Ectodermal cell (in vitro differentiated cells): ENCODE measurements around the gene PRG2.
A peak's percentile ranks its signal among the peaks of the same experiment; 100 is the strongest.

Source experiments
- H3K27ac ChIP-seq: 2 replicates; pipeline ENCODE4 v1.7.0; 2013; ENCODE audit warnings: mild to moderate bottlenecking, low read depth, low read length; ENCODE audit not compliant: insufficient read depth, poor library complexity, severe bottlenecking
- H3K27me3 ChIP-seq: 2 replicates; pipeline ENCODE4 v1.7.0; 2013; ENCODE audit warnings: mild to moderate bottlenecking, low read length; ENCODE audit not compliant: insufficient read depth, control insufficient read depth, poor library complexity, severe bottlenecking
- H3K36me3 ChIP-seq: one replicate; pipeline ENCODE4 v1.7.0; 2013; ENCODE audit warnings: low read length; ENCODE audit not compliant: control insufficient read depth, insufficient read depth
- H3K4me1 ChIP-seq: one replicate; pipeline ENCODE4 v1.7.0; 2013; ENCODE audit warnings: low read length; ENCODE audit not compliant: control insufficient read depth, insufficient read depth
- H3K4me3 ChIP-seq: 2 replicates; pipeline ENCODE4 v1.7.0; 2013; ENCODE audit warnings: low read depth, low read length, control low read depth; ENCODE audit not compliant: insufficient read depth
- H3K9me3 ChIP-seq: 2 replicates; pipeline ENCODE4 v1.7.0; 2013; ENCODE audit warnings: mild to moderate bottlenecking, low read length, moderate library complexity; ENCODE audit not compliant: control insufficient read depth
- WGBS, 2 experiments: methylation state at CpG; one replicate each; pipeline ENCODE4 v1.1.7; 2013; ENCODE audit warnings: missing lambda C conversion rate in 2 of 2; 5-methylcytosine and 5-hydroxymethylcytosine counted together

The PRG2 gene

GRCh38 chr11:57359396-57359795, 31.1 kb downstream of the PRG2 start:
- Histone ChIP-seq H3K4me3 (no peak overlapping the region), H3K27ac (no peak overlapping the region), H3K4me1 (peaks cover 10% of the 10 kb centered on the region), H3K27me3 (no peaks in the 10 kb centered on the region), H3K36me3 (no peaks in the 10 kb centered on the region), H3K9me3 (no peaks in the 10 kb centered on the region)
- 87% methylated on average over 5 of the region's 5 CpGs for WGBS, 2 experiments

- peaks cover 14% of the 10 kb centered on the region for H3K4me1 ChIP-seq
- no peaks in the 10 kb centered on the region for H3K27me3 ChIP-seq
- H3K36me3 ChIP-seq: no peaks in the 10 kb centered on the region
- H3K9me3 ChIP-seq: no peaks in the 10 kb centered on the region
- H3K4me3 ChIP-seq: no peak overlapping the region
- no peak overlapping the region for H3K27ac ChIP-seq
- 61 to 72% methylated on average over 9 of the region's 9 CpGs for WGBS, 2 experiments
These were observed 31.5 kb downstream of the PRG2 start for GRCh38 chr11:57358991-57359390.

GRCh38 chr11:57358543-57358961, 31.9 kb downstream of the PRG2 start:
- 87 to 92% methylated on average over 9 of the region's 9 CpGs for WGBS, 2 experiments
- Histone ChIP-seq H3K27ac (no peak overlapping the region), H3K4me1 (peaks cover 18% of the 10 kb centered on the region), H3K4me3 (no peak overlapping the region), H3K27me3 (no peaks in the 10 kb centered on the region), H3K36me3 (no peaks in the 10 kb centered on the region), H3K9me3 (no peaks in the 10 kb centered on the region)

GRCh38 chr11:57357856-57358255, 32.6 kb downstream of the PRG2 start:
- WGBS, 2 experiments: 84 to 86% methylated on average over 6 of the region's 6 CpGs
- H3K36me3 ChIP-seq: no peaks in the 10 kb centered on the region
- H3K4me3 ChIP-seq: no peak overlapping the region
- peaks cover 25% of the 10 kb centered on the region for H3K4me1 ChIP-seq
- no peaks in the 10 kb centered on the region for H3K9me3 ChIP-seq
- H3K27me3 ChIP-seq: no peaks in the 10 kb centered on the region
- H3K27ac ChIP-seq: no peak overlapping the region

GRCh38 chr11:57357310-57357709, 33.1 kb downstream of the PRG2 start:
- 91 to 96% methylated on average over 3 of the region's 3 CpGs for WGBS, 2 experiments
- Histone ChIP-seq H3K27ac (no peak overlapping the region), H3K27me3 (no peaks in the 10 kb centered on the region), H3K4me1 (peaks cover 29% of the 10 kb centered on the region), H3K36me3 (no peaks in the 10 kb centered on the region), H3K4me3 (no peak overlapping the region), H3K9me3 (no peaks in the 10 kb centered on the region)

- Histone ChIP-seq H3K4me1 (peaks cover 29% of the 10 kb centered on the region), H3K4me3 (no peak overlapping the region), H3K27me3 (no peaks in the 10 kb centered on the region), H3K27ac (no peak overlapping the region), H3K9me3 (no peaks in the 10 kb centered on the region), H3K36me3 (no peaks in the 10 kb centered on the region)
- WGBS, 2 experiments: 91 to 94% methylated on average over 9 of the region's 9 CpGs
These were observed 34.2 kb downstream of the PRG2 start for GRCh38 chr11:57356268-57356667.

GRCh38 chr11:57354699-57355098, 35.8 kb downstream of the PRG2 start:
- H3K27me3 ChIP-seq: no peaks in the 10 kb centered on the region
- no peaks in the 10 kb centered on the region for H3K9me3 ChIP-seq
- no peaks in the 10 kb centered on the region for H3K36me3 ChIP-seq
- H3K4me1 ChIP-seq: peaks cover 26% of the 10 kb centered on the region
- no peak overlapping the region for H3K27ac ChIP-seq
- no peak overlapping the region for H3K4me3 ChIP-seq
- WGBS, 2 experiments: 92 to 94% methylated on average over 6 of the region's 6 CpGs

GRCh38 chr11:57353852-57354251, 36.6 kb downstream of the PRG2 start:
- Histone ChIP-seq H3K27me3 (no peaks in the 10 kb centered on the region), H3K27ac (peak overlapping the region; percentile 83), H3K9me3 (no peaks in the 10 kb centered on the region), H3K4me1 (peaks cover 26% of the 10 kb centered on the region), H3K36me3 (no peaks in the 10 kb centered on the region), H3K4me3 (no peak overlapping the region)
- WGBS, 2 experiments: 73 to 74% methylated on average over 4 of the region's 4 CpGs

- peak overlapping the region; percentile 83 for H3K27ac ChIP-seq
- no peaks in the 10 kb centered on the region for H3K27me3 ChIP-seq
- H3K4me1 ChIP-seq: peaks cover 25% of the 10 kb centered on the region
- H3K9me3 ChIP-seq: no peaks in the 10 kb centered on the region
- H3K4me3 ChIP-seq: no peak overlapping the region
- no peaks in the 10 kb centered on the region for H3K36me3 ChIP-seq
- 39% methylated on average over 4 of the region's 4 CpGs for WGBS, 2 experiments
These were observed 37.0 kb downstream of the PRG2 start for GRCh38 chr11:57353446-57353845.

- Histone ChIP-seq H3K27ac (peak overlapping the region; percentile 83), H3K4me1 (peaks cover 25% of the 10 kb centered on the region), H3K9me3 (no peaks in the 10 kb centered on the region), H3K27me3 (no peaks in the 10 kb centered on the region), H3K4me3 (no peak overlapping the region), H3K36me3 (no peaks in the 10 kb centered on the region)
- WGBS, 2 experiments: 49 to 64% methylated on average over 5 of the region's 5 CpGs
These were observed 37.4 kb downstream of the PRG2 start for GRCh38 chr11:57353036-57353435.
